HG03064 (cell line): ENCODE measurements around the gene CDK19.

Experiments
- ATAC-seq: cut with Tn5 transposase; IDR thresholded peaks from one replicate; pipeline ENCODE4 v1.9.1; 2021; ENCODE audit warnings: low read depth; ENCODE audit not compliant: unreplicated experiment

Gene CDK19

DNA sequence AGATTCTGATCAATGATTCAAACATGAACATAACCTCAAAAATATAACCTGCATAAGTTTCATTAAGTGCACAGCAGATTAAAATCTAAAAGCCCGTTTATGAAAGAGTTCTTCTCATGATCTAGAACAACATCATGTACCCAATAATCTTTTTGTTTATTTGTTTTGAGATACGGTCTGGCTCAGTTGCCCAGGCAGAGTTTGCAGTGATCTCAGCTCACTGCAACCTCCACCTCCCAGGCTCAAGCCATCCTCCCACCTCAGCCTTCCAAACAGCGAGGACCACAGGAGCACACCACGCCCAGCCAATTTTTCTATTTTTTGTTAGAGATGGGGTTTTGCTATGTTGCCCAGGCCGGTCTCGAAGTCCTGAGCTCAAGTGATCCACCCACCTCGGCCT, 149.7 kb downstream of the CDK19 start:
- no peak for ATAC-seq

DNA sequence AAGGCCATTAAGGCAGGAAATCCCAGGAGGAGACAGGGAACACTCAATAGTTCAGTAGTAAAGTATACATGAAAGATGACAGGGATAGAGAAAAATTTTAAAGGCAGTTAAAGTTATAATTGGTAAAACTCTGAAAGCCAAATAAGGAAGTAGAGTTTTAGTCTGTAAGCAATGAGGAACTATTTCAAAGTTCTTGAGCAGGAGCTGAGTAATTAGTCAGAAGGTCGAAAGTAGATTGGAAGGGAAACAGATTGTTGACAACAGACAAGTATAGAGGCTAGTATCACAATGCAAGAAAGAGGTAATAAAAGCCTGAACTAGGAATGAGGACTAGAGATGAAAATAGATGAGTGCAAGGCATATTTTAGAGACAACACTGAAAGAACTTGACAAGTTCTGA, 150.3 kb downstream of the CDK19 start:
- no peak for ATAC-seq

DNA sequence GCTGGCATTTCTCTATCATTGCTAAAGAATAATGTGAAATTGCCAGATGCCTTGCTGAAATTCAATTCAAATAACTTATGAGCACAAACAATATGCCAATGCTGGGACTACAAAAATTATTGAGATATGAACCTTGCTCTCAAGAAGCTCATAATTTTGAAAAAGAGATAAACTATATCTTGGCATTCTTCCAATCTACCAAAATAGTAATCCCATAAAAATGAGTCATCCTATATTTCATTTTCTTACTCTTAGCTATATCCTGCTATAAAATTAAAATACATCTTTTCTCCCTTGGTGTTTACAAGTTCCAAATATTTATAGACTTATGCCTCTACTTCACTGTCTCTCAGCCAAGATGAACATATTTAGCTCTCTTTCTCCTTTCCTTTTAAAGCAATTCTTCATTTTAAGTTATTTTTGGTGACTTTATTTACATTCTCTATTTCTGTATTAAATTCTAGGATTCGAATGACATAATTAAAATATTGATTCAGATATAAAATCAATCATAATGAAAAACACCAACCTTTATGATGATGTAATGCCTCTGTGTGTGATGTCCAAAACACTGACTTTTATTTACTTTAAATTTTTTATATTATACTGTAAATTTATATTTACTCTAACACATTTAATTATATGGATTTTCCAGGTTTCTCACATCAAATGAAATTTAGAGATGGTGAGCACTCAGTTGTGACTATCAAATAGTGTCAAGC, 152.6 kb downstream of the CDK19 start:
- ATAC-seq: no peak

GRCh38 chr6:110661414-110661813, 153.9 kb downstream of the CDK19 start:
- no peak for ATAC-seq

DNA sequence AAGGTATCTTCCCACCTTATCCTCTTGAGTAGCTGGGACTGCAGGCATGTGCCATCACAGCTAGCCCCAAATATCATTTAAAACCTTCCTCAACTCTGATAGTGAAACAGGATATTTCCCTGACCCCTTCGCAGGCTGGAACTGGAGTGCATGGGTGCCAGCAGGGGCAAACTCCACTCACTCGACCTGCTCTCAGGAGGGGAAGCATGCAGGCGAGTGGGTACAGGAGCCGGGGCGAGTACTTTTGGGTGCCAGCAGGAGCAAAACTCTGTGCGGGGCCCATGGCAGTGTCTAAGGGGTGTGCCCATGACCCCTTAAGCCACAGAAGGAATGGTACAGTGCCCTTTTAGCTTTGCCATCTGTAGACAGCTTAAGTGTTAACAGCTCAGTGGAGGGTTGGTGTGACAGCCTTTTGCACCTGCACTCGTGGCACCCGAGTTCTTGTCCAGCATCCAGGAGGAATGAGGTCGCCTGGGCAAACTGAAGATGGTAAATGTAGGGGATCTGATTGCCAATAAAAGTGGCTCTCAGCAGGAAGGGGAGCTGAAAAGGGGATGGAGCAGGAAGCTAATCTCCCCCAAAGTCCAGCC, 155.1 kb downstream of the CDK19 start:
- ATAC-seq: no peak

DNA sequence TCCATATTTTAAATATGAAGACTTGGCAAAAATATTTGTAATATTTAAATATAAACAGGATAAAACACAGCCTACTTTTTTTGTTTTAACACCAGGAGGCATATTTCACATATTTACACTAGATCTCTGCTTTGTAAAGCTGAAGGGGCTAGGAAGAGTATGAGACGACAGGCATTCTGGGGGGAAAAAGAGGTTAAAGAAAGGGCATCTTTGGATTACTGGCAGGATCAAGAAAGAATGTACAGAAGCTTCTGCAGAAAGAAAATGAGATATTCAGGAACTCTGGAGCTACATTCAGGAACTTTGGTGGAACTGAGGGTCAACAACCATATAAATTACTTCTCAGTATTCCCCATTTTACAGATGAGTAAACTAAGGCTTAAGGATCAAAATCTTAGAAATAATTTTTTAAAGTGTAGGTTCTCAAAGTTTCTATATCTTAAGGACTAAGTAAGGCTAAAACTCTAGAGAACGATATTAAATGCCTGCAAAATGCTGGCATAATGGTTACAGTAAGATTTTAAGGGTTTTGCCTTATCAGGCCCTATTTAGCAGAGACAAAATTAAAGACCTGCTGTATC, 156.5 kb downstream of the CDK19 start:
- no peak for ATAC-seq

- no peak for ATAC-seq
Observed at GRCh38 chr6:110656492-110656891, 158.8 kb downstream of the CDK19 start.

DNA sequence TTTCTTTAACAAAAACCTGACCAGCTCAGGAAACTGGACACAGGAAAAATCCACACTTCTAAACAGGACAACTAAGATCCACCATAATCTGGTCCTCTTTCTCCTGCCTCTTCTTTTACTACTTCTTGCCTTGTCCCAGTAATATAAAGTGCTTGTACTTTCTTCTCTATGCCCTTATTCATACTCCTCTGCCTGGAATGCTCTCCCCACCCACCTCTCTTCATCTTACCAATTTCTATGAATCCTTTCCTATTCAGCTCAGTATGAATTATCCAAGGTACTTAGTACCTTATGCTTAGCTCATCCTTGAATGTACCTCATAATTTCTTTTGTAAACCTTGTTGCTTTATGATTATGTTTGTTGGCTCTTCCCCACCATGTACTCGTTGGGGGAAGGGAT, 159.4 kb downstream of the CDK19 start:
- no peak for ATAC-seq

- ATAC-seq: no peak
Observed at GRCh38 chr6:110654096-110654820, 161.0 kb downstream of the CDK19 start.

DNA sequence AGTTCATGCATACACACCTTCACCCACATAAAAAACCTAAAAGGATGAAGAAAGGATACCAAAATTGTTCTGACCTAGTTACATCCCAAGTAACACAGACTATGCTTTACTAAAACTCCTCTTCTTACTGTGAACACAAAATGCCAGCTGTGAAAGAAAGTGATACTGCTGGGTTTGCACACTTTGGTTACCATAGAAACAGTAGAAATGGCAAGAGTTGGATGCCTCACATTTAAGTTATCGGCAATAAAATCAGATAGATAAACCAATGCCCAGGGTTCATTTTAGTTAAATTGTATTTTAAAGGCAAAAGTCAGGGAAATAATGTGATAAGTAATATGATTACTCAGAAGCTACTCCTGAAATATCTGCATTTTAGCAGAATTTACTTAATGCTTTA, 161.9 kb downstream of the CDK19 start:
- no peak for ATAC-seq

- no peak for ATAC-seq
Observed at GRCh38 chr6:110652520-110652919, 162.7 kb downstream of the CDK19 start.

- ATAC-seq: no peak
Observed at GRCh38 chr6:110650755-110651154, 164.5 kb downstream of the CDK19 start.

GRCh38 chr6:110649704-110650103, 165.6 kb downstream of the CDK19 start:
- ATAC-seq: no peak

- ATAC-seq: no peak
Observed at GRCh38 chr6:110646951-110647910, 168.0 kb downstream of the CDK19 start.

DNA sequence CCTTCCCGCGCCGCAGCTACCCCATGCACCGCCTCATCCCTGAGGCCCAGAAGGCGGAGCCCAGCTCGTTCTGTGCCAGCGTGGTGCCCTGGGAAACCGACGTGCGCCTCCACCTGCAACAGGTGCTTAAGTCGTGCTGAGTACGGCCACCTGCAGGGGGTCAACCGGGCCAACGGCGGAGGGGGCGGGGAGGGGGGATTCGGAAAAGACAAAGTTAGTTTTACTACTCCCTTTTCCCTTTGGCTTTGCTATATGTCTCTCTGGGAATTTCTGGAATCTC, 168.9 kb downstream of the CDK19 start:
- ATAC-seq: no peak

- ATAC-seq: no peak
Observed at GRCh38 chr6:110645685-110646418, 169.4 kb downstream of the CDK19 start.

- no peak for ATAC-seq
Observed at GRCh38 chr6:110643175-110643574, 172.1 kb downstream of the CDK19 start.

- ATAC-seq: no peak
Observed at GRCh38 chr6:110642711-110643110, 172.6 kb downstream of the CDK19 start.

- ATAC-seq: no peak
Observed at GRCh38 chr6:110636781-110637180, 178.5 kb downstream of the CDK19 start.

DNA sequence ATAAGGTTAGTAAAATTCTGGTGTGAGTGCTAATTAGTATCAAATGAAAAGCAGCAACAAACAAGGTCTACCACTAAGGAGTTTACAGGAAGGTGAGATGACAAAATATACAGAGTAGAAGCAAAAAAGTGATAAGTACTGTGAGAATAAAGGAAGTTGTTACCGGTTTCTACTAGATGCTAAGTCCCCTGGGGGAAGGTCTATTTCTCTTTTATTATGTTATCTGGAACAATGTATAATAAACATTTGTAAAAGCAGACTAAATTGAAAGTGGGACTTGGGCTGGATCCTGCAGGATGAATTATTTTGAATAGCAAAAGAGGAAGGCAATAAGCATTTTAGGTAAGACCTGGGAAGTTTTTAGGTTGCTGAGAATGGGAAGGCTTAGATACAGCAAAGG, 180.2 kb downstream of the CDK19 start:
- no peak for ATAC-seq
